SK-N-SH (cell line): ENCODE results near the gene EOGT. TPM values are rescaled to one million over a fixed set of nuclear protein-coding genes. Genes with fewer than 3 reads are reported as not detected.
A peak's percentile ranks its signal among the peaks of the same experiment; 100 is the strongest.

Source experiments
- CTCF ChIP-seq: fragments of 200-600 bp; sonication (generic); IDR thresholded peaks from 2 replicates; pipeline ENCODE4 v1.6.1; 2017; ENCODE audit warnings: antibody characterized with exemption, mild to moderate bottlenecking, moderate library complexity
- ELF1 ChIP-seq: IDR thresholded peaks from 2 replicates; pipeline ENCODE4 v1.4.0; 2012
- EP300 ChIP-seq, 2 experiments: IDR thresholded peaks; 2 replicates each; pipeline versions ENCODE4 v1.4.0 to v1.6.1; 2012; ENCODE audit warnings: borderline replicate concordance in 1 of 2, low read depth in 1 of 2, low read length in 1 of 2
- EZH2phosphoT487 ChIP-seq: fragments of 200-600 bp; sonication (generic); IDR thresholded peaks from 2 replicates; pipeline ENCODE4 v1.6.1; 2017; ENCODE audit warnings: low read depth, mixed run types, mild to moderate bottlenecking, antibody characterized with exemption, moderate library complexity, borderline replicate concordance
- FOXM1 ChIP-seq: IDR thresholded peaks from 2 replicates; pipeline ENCODE4 v1.4.0; 2012; ENCODE audit warnings: low read depth, mild to moderate bottlenecking
- GABPA ChIP-seq: IDR thresholded peaks from 2 replicates; pipeline ENCODE4 v1.4.0; 2012; ENCODE audit warnings: low read depth, mild to moderate bottlenecking
- IRF3 ChIP-seq: fragments of 150-350 bp; IDR thresholded peaks from 2 replicates; pipeline ENCODE4 v1.6.1; 2016; ENCODE audit warnings: mild to moderate bottlenecking, low read depth, low read length
- JUND ChIP-seq: IDR thresholded peaks from 2 replicates; pipeline ENCODE4 v1.4.0; 2012
- MAX ChIP-seq: IDR thresholded peaks from 2 replicates; pipeline ENCODE4 v1.4.0; 2012; ENCODE audit warnings: low read depth
- MXI1 ChIP-seq: IDR thresholded peaks from 2 replicates; pipeline ENCODE4 v1.6.1; 2012; ENCODE audit warnings: mild to moderate bottlenecking, low read depth, low read length, improper control_type of control experiment
- NFIC ChIP-seq: IDR thresholded peaks from 2 replicates; pipeline ENCODE4 v1.4.0; 2012; ENCODE audit warnings: borderline replicate concordance
- NRF1 ChIP-seq: IDR thresholded peaks from 2 replicates; pipeline ENCODE4 v1.6.1; 2012; ENCODE audit warnings: low read depth, mild to moderate bottlenecking, low read length
- PBX3 ChIP-seq: IDR thresholded peaks from 2 replicates; pipeline ENCODE4; 2012
- POLR2AphosphoS5 ChIP-seq: IDR thresholded peaks from 2 replicates; pipeline ENCODE4 v1.6.1; 2012; ENCODE audit warnings: low read depth, low read length
- RAD21 ChIP-seq: IDR thresholded peaks from 2 replicates; pipeline ENCODE4 v1.6.1; 2012; ENCODE audit warnings: mild to moderate bottlenecking, low read length
- RFX5 ChIP-seq: IDR thresholded peaks from 2 replicates; pipeline ENCODE4 v1.6.1; 2012; ENCODE audit warnings: mild to moderate bottlenecking, improper control_type of control experiment, low read length
- SMC3 ChIP-seq: IDR thresholded peaks from 2 replicates; pipeline ENCODE4 v1.6.1; 2012; ENCODE audit warnings: low read depth, low read length, improper control_type of control experiment
- TAF1 ChIP-seq: IDR thresholded peaks from 2 replicates; pipeline ENCODE4 v1.6.1; 2012; ENCODE audit warnings: low read depth, mild to moderate bottlenecking, low read length, moderate library complexity, borderline replicate concordance
- TEAD4 ChIP-seq: IDR thresholded peaks from 2 replicates; pipeline ENCODE4 v1.4.0; 2012; ENCODE audit warnings: mild to moderate bottlenecking, borderline replicate concordance; ENCODE audit not compliant: insufficient read depth
- USF1 ChIP-seq: IDR thresholded peaks from 2 replicates; pipeline ENCODE4 v1.4.0; 2012; ENCODE audit warnings: low read depth, borderline replicate concordance
- YY1 ChIP-seq: IDR thresholded peaks from 2 replicates; pipeline ENCODE4 v1.4.0; 2012; ENCODE audit warnings: low read depth, mild to moderate bottlenecking
- ZBTB33 ChIP-seq: IDR thresholded peaks from 2 replicates; pipeline ENCODE4 v1.4.0; 2012; ENCODE audit warnings: low read depth, borderline replicate concordance
- polyA plus RNA-seq, 3 experiments: library from polyadenylated mRNA; depleted of rRNA; stranded (reverse); fragments of >200 nt; gene quantifications; 2 replicates each; pipeline ENCODE4 v1.2.3, GENCODE V29; 2012

EOGT gene
- polyA plus RNA-seq, 1 of the 3 experiments (the other 2 are of a cell fraction), result 6.0 TPM

- no peak for TF ChIP-seq NFIC
- TF ChIP-seq PBX3, result no peak
- no peak for TF ChIP-seq ZBTB33
- TF ChIP-seq MAX, result peak; percentile 63; the same call in 1 of the 2 replicates
- TF ChIP-seq SMC3, result no peak
- TF ChIP-seq TAF1, result no peak; the same call in 1 of the 2 replicates
- TF ChIP-seq YY1, result 0 out of 2 replicates have a peak, but pooled peaks have one; percentile 66
- TF ChIP-seq GABPA, result peak; percentile 86
- no peak for TF ChIP-seq IRF3
- peak; percentile 97 for TF ChIP-seq ELF1
- peak; percentile 33; the same call in 1 of the 2 replicates for TF ChIP-seq RFX5
- no peak for TF ChIP-seq EZH2phosphoT487
- TF ChIP-seq NRF1, result peak; percentile 82
- TF ChIP-seq EP300 (IDR thresholded peaks at IDR 0.05; ENCODE audit: borderline replicate concordance in 1 of 2, low read depth in 1 of 2, low read length in 1 of 2), result no peak
- no peak for TF ChIP-seq USF1
- TF ChIP-seq POLR2AphosphoS5, result peak; percentile 91; the same call in 1 of the 2 replicates
- TF ChIP-seq FOXM1, result no peak
- no peak for TF ChIP-seq JUND
- no peak for TF ChIP-seq CTCF
- TF ChIP-seq RAD21, result no peak
- TF ChIP-seq TEAD4, result 0 out of 2 replicates have a peak, but pooled peaks have one; percentile 7
- TF ChIP-seq MXI1, result peak; percentile 68
Measured at GRCh38 chr3:69051756-69052471, 38.4 kb upstream of the EOGT start, which contains the start of gene TMF1 (continued).
